Measurements from ENCODE around the gene RIMBP2. TPM values are rescaled to one million over a fixed set of nuclear protein-coding genes. Genes with fewer than 3 reads are reported as not detected.

Gene RIMBP2
- total RNA-seq, 1 experiment from 2014 or later: 0.95 TPM

DNA sequence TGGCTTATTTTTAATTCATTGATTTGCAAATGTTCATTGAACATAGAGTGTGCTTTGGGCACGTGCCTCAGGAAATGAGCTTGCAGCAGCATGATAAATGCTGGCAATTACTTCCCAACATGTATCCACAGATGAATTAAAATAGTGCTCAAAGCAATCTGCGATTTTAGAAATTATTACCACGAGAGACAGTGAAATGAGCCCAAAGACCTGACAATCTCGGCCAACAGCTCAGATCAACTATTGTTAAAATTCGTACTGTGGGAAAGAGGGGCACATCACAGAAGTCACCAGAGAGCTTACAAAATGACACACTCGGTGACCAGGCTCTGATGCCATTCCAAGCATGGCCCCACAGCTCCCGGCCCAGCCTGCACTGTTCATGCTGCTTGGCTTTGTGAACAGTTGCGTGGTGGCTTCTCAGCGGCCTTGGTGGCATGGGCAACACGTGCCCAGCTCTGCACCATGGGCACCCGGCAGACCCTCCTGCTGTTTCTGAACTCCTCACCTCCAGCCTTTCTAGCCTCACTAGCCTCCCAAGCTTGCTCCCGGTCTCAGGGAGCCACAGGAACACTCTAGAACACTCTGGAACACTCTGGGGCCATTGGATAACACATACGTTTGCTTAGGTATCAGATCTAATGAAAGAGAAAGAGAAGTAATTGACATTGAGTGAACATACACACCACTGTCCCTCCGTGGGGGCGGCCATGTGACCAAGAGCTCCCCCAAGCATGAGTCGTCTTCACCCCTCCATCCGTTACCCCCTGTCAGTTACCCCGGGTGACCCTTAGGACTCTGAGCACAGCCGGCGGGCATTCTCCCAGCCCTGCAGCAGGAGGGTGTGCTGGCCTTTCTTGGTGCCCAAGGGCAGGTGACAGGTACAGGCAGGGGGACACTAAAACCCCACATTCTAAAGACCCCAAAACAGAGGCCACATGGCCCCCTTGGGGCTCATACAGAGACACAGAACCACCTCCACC is 28.0 kb downstream of the RIMBP2 start:
- no peaks in the 10 kb centered on the region for H3K36me3 ChIP-seq (ENCODE audit: insufficient read depth, low read length, poor library complexity, severe bottlenecking)
- H3K4me3 ChIP-seq (ENCODE audit: low read depth, low read length, poor library complexity, severe bottlenecking): no peak overlapping the region
- TF ChIP-seq, protein P1, sequence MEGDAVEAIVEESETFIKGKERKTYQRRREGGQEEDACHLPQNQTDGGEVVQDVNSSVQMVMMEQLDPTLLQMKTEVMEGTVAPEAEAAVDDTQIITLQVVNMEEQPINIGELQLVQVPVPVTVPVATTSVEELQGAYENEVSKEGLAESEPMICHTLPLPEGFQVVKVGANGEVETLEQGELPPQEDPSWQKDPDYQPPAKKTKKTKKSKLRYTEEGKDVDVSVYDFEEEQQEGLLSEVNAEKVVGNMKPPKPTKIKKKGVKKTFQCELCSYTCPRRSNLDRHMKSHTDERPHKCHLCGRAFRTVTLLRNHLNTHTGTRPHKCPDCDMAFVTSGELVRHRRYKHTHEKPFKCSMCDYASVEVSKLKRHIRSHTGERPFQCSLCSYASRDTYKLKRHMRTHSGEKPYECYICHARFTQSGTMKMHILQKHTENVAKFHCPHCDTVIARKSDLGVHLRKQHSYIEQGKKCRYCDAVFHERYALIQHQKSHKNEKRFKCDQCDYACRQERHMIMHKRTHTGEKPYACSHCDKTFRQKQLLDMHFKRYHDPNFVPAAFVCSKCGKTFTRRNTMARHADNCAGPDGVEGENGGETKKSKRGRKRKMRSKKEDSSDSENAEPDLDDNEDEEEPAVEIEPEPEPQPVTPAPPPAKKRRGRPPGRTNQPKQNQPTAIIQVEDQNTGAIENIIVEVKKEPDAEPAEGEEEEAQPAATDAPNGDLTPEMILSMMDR (conservative IDR thresholded peaks at IDR 0.05; ENCODE audit: low read depth, low read length): no peak
- TF ChIP-seq EZH2 (IDR thresholded peaks at IDR 0.05; ENCODE audit: borderline replicate concordance, low read depth, low read length, poor library complexity, severe bottlenecking): no peak
- no peak overlapping the region for H3K27ac ChIP-seq (ENCODE audit: low read depth, low read length, poor library complexity, severe bottlenecking)
- no peak for DNase-seq (ENCODE audit: low spot score)
- intact Hi-C loops (cut with micrococcal nuclease; ENCODE audit: unreplicated experiment): no loop called here
- CTCF ChIA-PET: no interaction called here
- H3K4me1 ChIP-seq (ENCODE audit: insufficient read depth, low read length, poor library complexity, severe bottlenecking): no peaks in the 10 kb centered on the region
- H3K9me3 ChIP-seq (ENCODE audit: low read depth, low read length, poor library complexity, severe bottlenecking): no peaks in the 10 kb centered on the region
- no TSS peak for BruUV-seq (replicated peaks)
- H3K27me3 ChIP-seq (replicated peaks; ENCODE audit: insufficient read depth, low read depth, low read length, poor library complexity): peaks cover 50% of the 10 kb centered on the region
- POLR2A ChIA-PET (ENCODE audit: low non-redundant PET): no interaction called here

DNA sequence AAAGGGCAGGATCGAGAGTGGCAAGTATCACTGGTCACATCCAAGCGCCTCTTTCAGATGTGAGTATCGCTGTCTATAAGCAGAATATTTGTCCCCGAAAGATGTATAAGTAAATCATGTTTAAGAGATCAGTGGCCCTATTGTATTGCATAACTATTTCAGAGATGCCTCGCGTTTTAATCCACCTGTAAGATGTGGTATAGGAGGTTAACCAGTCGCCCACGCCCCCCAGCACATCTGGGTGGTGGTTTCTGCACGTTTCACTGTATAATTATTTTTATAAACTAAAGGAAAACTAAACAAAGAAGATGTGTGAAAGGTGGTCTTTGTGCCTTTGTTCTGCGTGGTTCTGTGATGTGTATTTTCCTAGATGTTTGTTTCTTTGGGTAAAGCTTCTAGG is 28.9 kb downstream of the RIMBP2 start:
- Histone ChIP-seq H3K9me3 (ENCODE audit: low read depth, low read length, poor library complexity, severe bottlenecking) (no peaks in the 10 kb centered on the region), H3K4me1 (ENCODE audit: insufficient read depth, low read length, poor library complexity, severe bottlenecking) (no peaks in the 10 kb centered on the region), H3K36me3 (ENCODE audit: insufficient read depth, low read length, poor library complexity, severe bottlenecking) (no peaks in the 10 kb centered on the region), H3K27me3 (replicated peaks; ENCODE audit: insufficient read depth, low read depth, low read length, poor library complexity) (peaks cover 57% of the 10 kb centered on the region), H3K4me3 (ENCODE audit: low read depth, low read length, poor library complexity, severe bottlenecking) (no peak overlapping the region), H3K27ac (ENCODE audit: low read depth, low read length, poor library complexity, severe bottlenecking) (no peak overlapping the region)
- ChIA-PET POLR2A (ENCODE audit: low non-redundant PET) (no interaction called here), CTCF (no interaction called here)
- intact Hi-C loops (cut with micrococcal nuclease; ENCODE audit: unreplicated experiment): no loop called here
- no TSS peak for BruUV-seq (replicated peaks)
- no peak for TF ChIP-seq EZH2 (IDR thresholded peaks at IDR 0.05; ENCODE audit: borderline replicate concordance, low read depth, low read length, poor library complexity, severe bottlenecking)
- TF ChIP-seq, protein P1 (conservative IDR thresholded peaks at IDR 0.05; ENCODE audit: low read depth, low read length): no peak
- DNase-seq (ENCODE audit: low spot score): no peak

DNA sequence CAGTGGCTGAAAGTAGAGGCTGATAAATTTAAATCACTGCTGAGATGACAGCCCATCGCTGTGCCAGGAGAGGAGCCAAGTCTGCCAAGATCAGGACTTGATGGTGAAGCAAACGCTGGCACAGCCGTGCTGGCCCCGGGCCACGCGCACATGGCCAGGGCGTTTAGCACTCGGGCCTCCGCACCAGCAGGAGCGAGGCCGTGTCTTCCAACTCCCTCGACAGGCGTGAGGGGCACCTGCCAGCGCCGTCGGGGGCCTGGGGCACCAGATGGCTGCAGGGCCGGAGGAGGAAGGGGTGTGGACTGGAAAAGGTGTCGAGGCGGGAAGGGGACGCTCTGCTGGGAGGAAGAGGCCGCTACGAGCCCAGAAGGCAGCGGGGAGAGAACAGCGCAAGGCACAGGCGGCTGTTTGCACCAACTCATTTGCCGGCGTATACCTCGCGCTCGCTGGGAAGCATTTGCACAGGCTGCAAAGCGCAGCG is 29.5 kb downstream of the RIMBP2 start:
- CTCF ChIA-PET: no interaction called here
- no peak for DNase-seq (ENCODE audit: low spot score)
- no peaks in the 10 kb centered on the region for H3K36me3 ChIP-seq (ENCODE audit: insufficient read depth, low read length, poor library complexity, severe bottlenecking)
- no peak overlapping the region for H3K27ac ChIP-seq (ENCODE audit: low read depth, low read length, poor library complexity, severe bottlenecking)
- no peaks in the 10 kb centered on the region for H3K9me3 ChIP-seq (ENCODE audit: low read depth, low read length, poor library complexity, severe bottlenecking)
- POLR2A ChIA-PET (ENCODE audit: low non-redundant PET): no interaction called here
- no peak overlapping the region for H3K4me3 ChIP-seq (ENCODE audit: low read depth, low read length, poor library complexity, severe bottlenecking)
- intact Hi-C loops (cut with micrococcal nuclease; ENCODE audit: unreplicated experiment): no loop called here
- H3K4me1 ChIP-seq (ENCODE audit: insufficient read depth, low read length, poor library complexity, severe bottlenecking): no peaks in the 10 kb centered on the region
- no TSS peak for BruUV-seq (replicated peaks)
- TF ChIP-seq, protein P1 (conservative IDR thresholded peaks at IDR 0.05; ENCODE audit: low read depth, low read length): no peak
- TF ChIP-seq EZH2 (IDR thresholded peaks at IDR 0.05; ENCODE audit: borderline replicate concordance, low read depth, low read length, poor library complexity, severe bottlenecking): no peak
- H3K27me3 ChIP-seq (replicated peaks; ENCODE audit: insufficient read depth, low read depth, low read length, poor library complexity): peaks cover 63% of the 10 kb centered on the region
